Stimulated activated CD4-positive, alpha-beta T cell treated with anti-CD3 and anti-CD28 coated beads, TNF-alpha, amount 100 ng/mL, for 4 hours (primary cell): ENCODE measurements around the gene NDUFA13.
A peak's percentile ranks its signal among the peaks of the same experiment; 100 is the strongest.

Experiments used
- DNase-seq, 3 experiments: peaks; one replicate each; pipeline ENCODE4 v3.0.0-alpha.2; 2020; ENCODE audit warnings: low read depth in 3 of 3

Gene NDUFA13

DNA sequence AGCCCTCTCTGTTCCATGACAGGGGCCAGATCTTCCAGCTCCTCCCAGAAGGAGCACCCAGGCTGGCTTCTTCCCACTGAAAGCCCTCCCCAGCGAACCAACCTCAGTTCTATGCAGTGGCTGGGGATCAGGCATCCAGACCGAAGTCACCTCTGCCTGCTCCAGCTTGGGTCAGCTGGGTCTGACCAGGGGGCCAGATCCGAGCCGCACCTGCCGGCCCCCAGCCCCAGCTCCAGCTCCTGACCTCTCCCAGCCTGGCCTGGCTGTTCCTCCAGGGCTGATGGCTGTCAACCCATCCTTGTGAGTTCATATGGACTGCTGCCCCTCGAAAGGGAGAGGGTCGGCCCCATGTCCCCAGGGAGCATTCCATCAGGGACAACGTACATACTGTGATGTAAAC is 8.7 kb upstream of the NDUFA13 start:
- DNase-seq = no peak

DNA sequence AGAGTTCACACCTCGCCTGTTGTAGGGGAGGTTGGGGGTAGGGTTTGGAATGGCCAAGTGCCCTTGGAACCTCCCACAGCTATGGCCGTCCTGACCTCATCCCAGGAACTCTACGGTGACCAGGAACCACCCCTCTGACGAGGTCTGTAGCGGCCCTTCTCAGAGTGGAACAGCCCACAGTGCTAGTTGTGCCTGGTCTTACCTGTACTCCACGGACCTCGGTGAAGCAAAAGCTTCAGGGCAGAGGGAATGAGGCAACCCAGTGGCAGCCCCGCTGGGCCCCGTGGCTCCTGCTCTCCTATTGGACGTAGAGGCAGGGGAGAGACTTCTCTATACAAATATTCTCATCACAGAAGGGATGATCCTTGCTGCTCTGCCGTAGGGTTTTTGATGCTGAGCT is 7.8 kb upstream of the NDUFA13 start:
- DNase-seq = no peak

- DNase-seq = no peak
These were observed 5.6 kb upstream of the NDUFA13 start for GRCh38 chr19:19510432-19510831.

GRCh38 chr19:19513682-19514081 is 2.3 kb upstream of the NDUFA13 start:
- DNase-seq = no peak

- DNase-seq = no peak
These were observed 1.8 kb upstream of the NDUFA13 start for GRCh38 chr19:19514215-19514657.

DNA sequence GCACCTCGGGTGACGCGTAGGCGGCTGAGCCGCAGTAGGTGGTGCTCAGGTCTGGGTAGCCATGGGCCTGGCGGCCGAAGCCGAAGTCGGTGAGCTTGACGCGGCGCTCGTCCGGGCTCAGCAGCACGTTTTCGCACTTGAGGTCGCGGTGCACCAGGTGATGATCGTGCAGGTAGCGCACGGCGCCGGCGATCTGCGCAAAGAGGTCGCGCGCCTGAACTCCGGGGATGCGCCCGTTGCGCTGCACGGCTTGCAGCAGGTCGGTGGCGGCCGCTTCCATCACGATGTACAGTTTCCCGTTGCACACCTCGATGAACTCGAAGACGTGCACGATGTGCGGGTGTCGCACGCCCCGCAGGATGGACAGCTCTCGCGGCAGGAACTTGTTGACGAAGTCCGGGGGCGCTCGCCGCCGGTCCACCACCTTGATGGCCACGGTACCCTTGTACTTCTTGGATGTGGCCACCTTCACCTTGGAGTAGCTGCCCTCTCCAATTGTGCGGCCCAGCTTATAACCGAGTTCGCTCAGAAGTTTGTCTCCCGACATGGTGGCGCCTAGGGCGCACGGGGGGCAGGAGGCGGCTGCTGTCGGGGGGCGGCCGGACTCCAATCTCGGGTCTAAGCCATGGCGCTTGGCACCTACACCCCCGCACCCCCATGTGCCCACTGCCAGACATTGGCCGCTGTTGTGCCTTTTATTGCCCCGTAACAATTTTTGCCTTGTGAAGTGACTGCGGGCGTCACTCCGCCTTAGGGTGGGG is 964 bp upstream of the NDUFA13 start, which contains the start of gene TSSK6:
TSSK6 (minus strand) TSS at position 668 of the 761 bp plus-strand sequence; CDS start at position 547, 121 bp downstream.
- DNase-seq = no peak

- DNase-seq = no peak
These were observed 1.2 kb downstream of the NDUFA13 start for GRCh38 chr19:19517235-19517619.

- no peak for DNase-seq
These were observed 5.0 kb downstream of the NDUFA13 start for GRCh38 chr19:19520989-19521388.

- DNase-seq = no peak
These were observed 7.2 kb downstream of the NDUFA13 start for GRCh38 chr19:19523177-19523576.

- DNase-seq = no peak
These were observed 8.0 kb downstream of the NDUFA13 start for GRCh38 chr19:19524053-19524452.

- DNase-seq = no peak
These were observed 9.8 kb downstream of the NDUFA13 start for GRCh38 chr19:19525611-19526380.

DNA sequence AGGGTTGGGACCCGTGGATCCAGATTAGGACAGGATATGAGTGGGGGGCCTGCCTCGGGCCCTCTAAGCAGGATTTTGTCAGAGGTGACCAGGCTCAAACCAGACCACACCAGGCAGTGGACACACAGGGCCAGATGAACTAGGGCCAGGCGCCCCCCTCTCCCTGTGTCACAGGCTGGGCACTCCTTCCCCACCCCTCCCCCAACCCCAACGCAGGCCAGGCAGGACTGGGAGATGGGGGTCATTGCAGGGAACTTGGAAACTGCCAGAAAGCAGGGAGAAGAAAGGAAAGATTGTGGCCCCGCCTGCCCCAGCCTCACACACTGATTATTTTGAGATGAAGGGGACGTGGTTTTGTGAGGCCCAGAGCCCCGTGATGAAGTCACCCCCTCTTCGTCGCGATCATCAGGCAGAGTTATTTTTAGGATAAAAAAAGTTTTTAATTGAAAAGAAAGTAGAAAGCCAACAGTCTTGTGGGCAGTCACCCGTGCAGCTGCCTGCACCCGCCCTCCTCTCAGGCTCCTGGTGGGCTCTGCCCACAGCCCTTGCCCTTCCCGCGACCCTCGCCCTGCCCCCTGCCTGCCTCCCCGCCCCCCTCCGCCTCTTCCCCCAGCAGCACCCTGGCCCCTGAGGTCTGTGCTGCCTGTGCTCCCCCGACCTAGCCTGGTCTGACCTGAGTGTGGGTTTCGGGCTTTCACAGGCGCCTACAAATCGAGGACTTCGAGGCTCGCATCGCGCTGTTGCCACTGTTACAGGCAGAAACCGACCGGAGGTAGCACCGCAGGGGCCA is 10.8 kb downstream of the NDUFA13 start:
- DNase-seq = no peak

GRCh38 chr19:19527371-19527656 is 11.3 kb downstream of the NDUFA13 start:
- DNase-seq = no peak

DNA sequence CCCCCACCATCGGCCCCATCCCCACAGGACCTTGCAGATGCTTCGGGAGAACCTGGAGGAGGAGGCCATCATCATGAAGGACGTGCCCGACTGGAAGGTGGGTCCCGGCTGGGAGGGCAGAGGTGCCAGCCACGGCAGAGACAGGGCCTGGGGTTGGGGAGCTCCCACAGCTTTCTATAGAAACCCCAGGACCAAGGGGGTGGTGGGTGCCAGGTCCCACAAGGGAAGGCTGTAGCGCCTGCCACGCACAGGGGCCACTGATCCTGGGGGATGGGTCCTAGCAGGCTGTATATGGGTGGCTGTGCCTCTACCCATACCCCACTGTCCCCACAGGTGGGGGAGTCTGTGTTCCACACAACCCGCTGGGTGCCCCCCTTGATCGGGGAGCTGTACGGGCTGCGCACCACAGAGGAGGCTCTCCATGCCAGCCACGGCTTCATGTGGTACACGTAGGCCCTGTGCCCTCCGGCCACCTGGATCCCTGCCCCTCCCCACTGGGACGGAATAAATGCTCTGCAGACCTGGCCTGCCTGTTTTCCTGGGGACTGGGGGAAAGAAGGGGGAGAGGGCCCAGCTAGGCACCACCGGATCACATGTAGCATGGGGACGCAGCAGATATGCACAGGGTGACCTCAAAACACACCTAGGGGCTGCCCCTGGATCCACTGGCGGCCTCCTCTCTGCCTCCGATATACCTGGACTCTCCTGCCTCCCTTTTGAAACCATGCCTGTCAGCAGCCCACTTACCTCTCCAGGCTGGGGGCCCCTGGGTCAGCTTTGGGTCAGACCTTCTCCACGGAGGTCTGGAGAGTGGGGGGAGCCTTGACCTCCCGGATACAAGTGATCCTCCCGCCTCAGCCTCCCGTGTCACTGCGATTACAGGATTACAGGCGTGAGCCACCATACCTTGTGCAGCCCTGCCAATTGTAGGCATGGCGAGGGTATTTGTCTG is 11.9 kb downstream of the NDUFA13 start:
- DNase-seq = no peak

GRCh38 chr19:19528721-19529490 is 12.9 kb downstream of the NDUFA13 start, which contains the start of gene YJEFN3:
YJEFN3 (plus strand) TSS chr19:19528911; CDS start chr19:19528933, 22 bp downstream.
- DNase-seq = no peak

- no peak for DNase-seq
These were observed 13.9 kb downstream of the NDUFA13 start for GRCh38 chr19:19529783-19530422.

DNA sequence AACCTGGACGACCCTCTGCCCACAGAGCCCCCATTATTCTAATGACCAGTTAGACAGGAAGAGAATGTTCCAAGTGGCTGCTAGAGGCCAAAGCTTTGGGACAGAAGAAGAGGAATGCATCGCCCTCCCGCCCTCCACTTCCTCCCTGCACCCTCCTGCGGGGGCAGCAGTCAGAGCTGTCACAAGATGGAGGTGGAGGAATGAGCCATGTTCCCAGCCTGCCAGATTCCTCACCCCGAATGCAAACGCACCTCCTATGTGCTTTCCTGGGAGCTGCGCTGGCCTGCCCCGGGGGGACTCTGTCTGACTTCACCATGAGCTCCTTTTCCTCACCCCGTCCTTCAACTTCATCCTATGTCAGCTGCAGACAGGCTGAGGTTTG is 14.4 kb downstream of the NDUFA13 start:
- no peak for DNase-seq

GRCh38 chr19:19530889-19531288 is 14.9 kb downstream of the NDUFA13 start:
- DNase-seq = no peak

- DNase-seq = peak; percentile 73 to 90 (median 77)
These were observed 16.2 kb downstream of the NDUFA13 start for GRCh38 chr19:19531951-19532805.
